Measurements from ENCODE around the gene ID3.

Gene ID3

DNA sequence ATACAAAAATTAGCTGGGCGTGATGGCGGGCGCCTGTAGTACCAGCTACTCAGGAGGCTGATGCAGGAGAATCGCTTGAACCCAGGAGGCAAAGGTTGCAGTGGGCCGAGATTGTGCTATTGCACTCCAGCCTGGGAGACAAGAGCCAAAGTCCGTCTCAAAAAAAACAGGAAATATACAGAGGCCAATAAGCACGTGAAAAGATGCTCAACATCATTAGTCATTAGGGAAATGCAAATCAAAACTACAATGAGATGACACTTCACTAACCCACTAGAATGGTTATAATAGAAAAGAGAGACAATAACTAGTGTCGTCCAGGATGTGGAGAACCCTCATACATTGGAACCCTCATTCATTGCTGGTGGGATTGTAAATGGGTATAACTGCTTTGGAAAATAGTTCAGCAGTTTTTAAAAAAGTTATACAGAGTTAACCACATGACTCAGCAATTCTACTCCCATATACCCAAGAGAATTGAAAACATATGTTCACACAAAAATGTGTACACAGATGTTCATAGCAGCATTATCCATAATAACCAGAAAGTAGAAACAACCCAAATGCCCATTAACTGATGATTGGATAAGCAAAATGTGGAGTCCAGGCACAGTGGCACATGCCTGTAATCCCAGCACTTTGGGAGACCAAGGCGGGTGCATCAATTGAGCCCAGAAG lies 21.9 kb downstream of the ID3 start:
- no peak overlapping the region for H3K4me3 ChIP-seq (ENCODE audit: low read depth, low read length)
- in situ Hi-C loops (cut with HindIII; ENCODE audit: low sequenced_read_pairs) = no loop called here
- DNase-seq (ENCODE audit: low read depth, low spot score) = peak; percentile 36

DNA sequence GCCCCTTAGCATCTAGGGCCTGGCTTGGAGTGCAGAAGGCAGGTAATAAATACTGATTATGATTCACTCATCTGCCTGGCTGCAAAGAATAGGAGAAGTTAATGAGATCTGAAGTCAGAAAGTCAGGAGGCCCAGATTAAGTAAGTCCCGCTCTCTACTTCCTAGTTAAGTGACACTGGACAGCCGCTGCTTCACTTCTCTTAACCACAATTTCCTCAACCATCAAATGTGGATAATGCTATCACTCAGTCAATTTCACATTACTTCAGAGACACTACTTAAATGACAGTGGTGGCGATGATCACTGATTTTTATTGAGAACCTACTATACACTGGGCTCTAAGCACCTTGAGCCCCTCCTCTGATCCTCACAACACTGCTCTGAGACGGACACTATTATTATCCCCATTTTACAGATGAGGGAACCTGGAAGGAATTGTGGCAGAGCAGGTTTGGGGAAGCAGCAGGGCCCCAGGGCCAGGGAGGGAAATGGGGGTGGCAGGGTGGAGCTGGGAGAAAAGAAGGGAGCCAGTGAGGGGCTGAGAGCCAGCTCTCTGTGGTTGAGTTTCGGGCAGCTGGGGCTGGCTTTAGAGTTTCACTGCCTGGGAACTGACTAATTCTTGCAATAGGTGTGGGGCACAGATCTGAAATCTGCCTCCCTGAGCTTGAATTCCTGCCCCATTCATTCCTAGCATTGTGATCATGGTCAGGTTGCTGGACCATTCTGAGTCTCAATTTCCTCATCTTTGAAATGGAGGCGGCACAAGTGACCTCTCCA lies 25.9 kb downstream of the ID3 start:
- in situ Hi-C loops (cut with HindIII; ENCODE audit: low sequenced_read_pairs) = no loop called here
- TF ChIP-seq CTCF (IDR thresholded peaks at IDR 0.05; ENCODE audit: low read depth, low read length) = no peak
- no peak overlapping the region for H3K4me3 ChIP-seq (ENCODE audit: low read depth, low read length)
- no peak for DNase-seq (ENCODE audit: low read depth, low spot score)

More for the DNA sequence above, 21.9 kb downstream of the ID3 start:
- no peak for TF ChIP-seq CTCF (IDR thresholded peaks at IDR 0.05; ENCODE audit: low read depth, low read length)

DNA sequence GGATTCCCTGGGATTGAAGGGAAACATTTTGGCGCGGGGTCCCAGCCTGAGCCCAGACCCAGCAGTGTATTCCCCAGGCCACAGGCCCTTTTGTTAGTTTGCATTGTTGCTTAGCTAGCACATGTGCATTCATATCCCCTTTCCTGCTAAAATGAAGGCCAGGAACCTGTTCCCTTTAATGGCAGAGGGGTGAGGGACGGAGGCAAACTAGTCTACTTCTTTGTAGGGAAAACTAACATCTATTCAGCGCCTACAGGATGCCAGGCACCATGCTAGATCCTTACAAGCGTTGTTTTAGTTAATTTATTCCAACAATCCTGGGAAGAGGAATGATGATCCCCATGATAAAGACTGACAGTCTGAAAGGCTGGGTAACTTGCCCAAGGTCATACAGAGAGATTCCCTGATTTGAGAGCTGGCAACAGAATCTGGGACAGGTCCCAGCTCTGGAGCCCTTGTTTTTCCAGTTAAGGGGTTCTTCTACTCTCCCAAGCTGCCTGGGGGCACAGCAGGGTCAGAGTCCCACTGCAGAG lies 27.7 kb downstream of the ID3 start:
- no peak for TF ChIP-seq CTCF (IDR thresholded peaks at IDR 0.05; ENCODE audit: low read depth, low read length)
- DNase-seq (ENCODE audit: low read depth, low spot score) = no peak
- in situ Hi-C loops (cut with HindIII; ENCODE audit: low sequenced_read_pairs) = no loop called here
- peak overlapping the region; percentile 25 for H3K4me3 ChIP-seq (ENCODE audit: low read depth, low read length)

DNA sequence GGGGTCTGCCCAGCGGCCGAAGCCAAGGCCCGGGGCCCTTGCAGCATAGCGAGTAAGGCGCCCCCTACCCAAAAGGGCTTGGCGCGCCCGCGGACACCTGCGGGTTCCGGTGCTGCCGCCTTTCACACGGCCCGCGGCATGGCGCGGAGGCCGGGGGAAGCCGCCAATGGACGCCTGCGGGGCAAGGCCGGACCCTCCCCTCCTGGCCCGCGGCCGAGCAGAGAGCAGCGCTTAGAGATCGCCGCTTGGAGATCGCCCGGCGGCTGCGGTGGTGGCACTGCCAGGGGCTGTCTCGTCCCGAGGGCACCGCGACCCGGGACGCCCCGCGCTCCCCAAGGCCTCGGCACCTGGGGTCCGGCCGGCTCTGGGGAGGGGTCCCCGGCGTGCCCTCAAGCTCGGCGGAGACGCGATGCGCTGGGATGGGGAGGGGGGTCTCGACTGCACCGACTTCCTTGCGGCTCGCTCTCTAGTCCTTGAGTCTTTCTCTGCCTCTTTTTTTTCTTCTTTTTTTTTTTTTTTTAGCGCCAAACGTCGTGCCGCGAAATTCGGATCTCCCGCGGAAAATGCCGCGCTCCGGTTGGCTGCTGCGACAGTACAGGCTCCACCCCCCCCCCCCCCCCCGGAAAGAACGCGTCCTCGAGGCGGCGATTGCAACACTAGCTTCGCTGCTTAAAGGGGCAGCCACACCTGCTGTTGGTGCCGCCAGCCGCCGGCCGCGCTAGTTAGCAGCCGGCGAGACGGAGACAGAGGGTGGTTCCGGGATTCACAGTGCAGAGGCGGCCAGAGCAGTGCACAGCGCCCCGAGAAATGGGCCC lies 28.3 kb downstream of the ID3 start, which contains the start of gene E2F2:
E2F2 (minus strand) TSS at position 487 of the 815 bp plus-strand sequence; CDS start at position 47, 440 bp downstream.
- DNase-seq (ENCODE audit: low read depth, low spot score) = peak; percentile 91
- TF ChIP-seq CTCF (IDR thresholded peaks at IDR 0.05; ENCODE audit: low read depth, low read length) = peak; percentile 11
- in situ Hi-C loops (cut with HindIII; ENCODE audit: low sequenced_read_pairs) = no loop called here
- H3K4me3 ChIP-seq (ENCODE audit: low read depth, low read length) = peak within 1 kb of the TSS; percentile 51

- H3K4me3 ChIP-seq (ENCODE audit: low read depth, low read length) = peak overlapping the region; percentile 51
- no peak for TF ChIP-seq CTCF (IDR thresholded peaks at IDR 0.05; ENCODE audit: low read depth, low read length)
- in situ Hi-C loops (cut with HindIII; ENCODE audit: low sequenced_read_pairs) = no loop called here
- no peak for DNase-seq (ENCODE audit: low read depth, low spot score)
These were observed 29.1 kb downstream of the ID3 start for GRCh38 chr1:23530087-23530746.

All from astrocyte of the spinal cord (primary cell).